IMR-90 (cell line): Measurements from ENCODE around the gene SVIL.

Experiments
- CEBPB ChIP-seq: IDR thresholded peaks from 2 replicates; pipeline ENCODE4 v1.6.1; 2012; ENCODE audit warnings: low read depth, low read length, improper control_type of control experiment
- CTCF ChIP-seq: conservative IDR thresholded peaks from 2 replicates; pipeline ENCODE4 v1.5.1; 2012; ENCODE audit warnings: mild to moderate bottlenecking, low read depth, low read length, improper control_type of control experiment
- MAZ ChIP-seq: IDR thresholded peaks from 2 replicates; pipeline ENCODE4 v1.6.1; 2012; ENCODE audit warnings: low read depth, mild to moderate bottlenecking, low read length, improper control_type of control experiment, moderate library complexity, borderline replicate concordance
- RAD21 ChIP-seq: IDR thresholded peaks from 2 replicates; pipeline ENCODE4 v1.6.1; 2012; ENCODE audit warnings: low read length, improper control_type of control experiment
- RCOR1 ChIP-seq: IDR thresholded peaks from 2 replicates; pipeline ENCODE4 v1.6.1; 2012; ENCODE audit warnings: mild to moderate bottlenecking, low read length, improper control_type of control experiment; ENCODE audit not compliant: insufficient replicate concordance

- TF ChIP-seq RAD21, result no peak
- TF ChIP-seq CEBPB, result no peak
- TF ChIP-seq CTCF, result no peak
- no peak for TF ChIP-seq RCOR1
- TF ChIP-seq MAZ, result no peak
Measured at GRCh38 chr10:29596826-29597225, 37.9 kb downstream of the SVIL start.
